HG03521 (cell line): ENCODE data around the gene ALAS1.

Experiments used
- ATAC-seq: cut with Tn5 transposase; IDR thresholded peaks from one replicate; pipeline ENCODE4 v1.9.1; 2021; ENCODE audit warnings: mild to moderate bottlenecking, moderate library complexity; ENCODE audit not compliant: unreplicated experiment

ALAS1 gene

DNA sequence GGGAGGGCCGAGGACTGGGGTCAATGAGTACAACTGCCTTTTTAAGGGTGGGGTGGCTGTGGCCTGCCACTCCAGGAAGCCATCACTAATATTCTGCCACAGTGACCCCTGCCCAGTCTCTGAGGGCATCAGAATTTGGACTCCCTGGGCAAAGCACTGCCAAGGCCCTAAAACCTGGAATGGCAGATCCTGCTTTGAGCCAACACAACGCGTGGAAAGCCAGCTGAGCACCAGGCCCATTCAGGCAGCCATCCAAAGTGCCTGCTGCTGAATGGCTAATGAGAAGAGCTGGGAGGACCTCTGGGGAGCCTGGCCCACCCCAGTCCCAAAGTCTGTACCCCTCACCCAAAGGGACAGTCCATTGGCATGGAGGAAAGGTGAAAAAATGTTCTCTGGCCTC lies 36.0 kb downstream of the ALAS1 start:
- no peak for ATAC-seq

DNA sequence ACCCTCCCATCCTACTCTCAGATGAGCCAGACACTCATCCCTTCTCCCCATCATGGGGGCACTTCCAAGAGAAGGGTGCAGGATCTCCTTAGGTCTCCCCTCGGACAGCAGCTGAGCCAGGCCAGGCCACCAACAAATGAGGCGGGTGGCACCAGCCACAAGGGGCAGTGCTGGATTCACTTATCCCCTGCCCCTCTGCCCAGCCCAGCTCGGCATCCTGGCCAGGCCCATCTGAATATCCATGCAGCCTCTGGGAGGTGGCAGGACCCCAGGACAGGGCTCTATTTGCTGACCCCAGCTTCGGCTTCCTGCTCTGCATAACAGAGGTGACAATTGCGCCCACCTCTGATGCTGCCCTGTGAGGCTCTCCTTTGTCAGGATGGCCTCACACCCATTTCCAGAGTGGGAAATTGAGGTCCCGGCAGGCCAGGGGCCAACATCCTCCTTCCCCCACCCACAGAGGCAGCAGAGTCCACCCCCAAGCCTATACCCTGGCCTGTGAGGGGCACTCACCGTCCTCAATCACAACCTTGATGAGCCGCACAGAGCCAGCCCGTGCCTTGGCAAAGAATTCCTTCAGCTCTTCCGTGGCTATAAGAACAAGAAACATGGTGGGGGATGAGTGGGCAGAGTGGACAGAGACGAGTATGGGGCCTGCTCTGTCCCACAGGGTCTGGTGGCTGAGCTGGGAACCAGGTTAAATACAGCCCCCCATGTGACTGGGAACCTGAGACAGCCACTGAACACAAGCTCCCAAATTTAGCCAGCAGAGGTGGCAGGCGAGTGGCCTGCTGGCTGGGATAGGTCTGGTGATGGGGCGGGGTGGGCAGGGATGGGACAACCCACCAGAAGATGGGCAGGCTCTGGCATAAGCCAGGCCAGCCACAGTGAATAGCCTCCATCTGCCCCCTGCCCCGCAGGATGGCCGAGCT lies 36.8 kb downstream of the ALAS1 start:
- no peak for ATAC-seq

DNA sequence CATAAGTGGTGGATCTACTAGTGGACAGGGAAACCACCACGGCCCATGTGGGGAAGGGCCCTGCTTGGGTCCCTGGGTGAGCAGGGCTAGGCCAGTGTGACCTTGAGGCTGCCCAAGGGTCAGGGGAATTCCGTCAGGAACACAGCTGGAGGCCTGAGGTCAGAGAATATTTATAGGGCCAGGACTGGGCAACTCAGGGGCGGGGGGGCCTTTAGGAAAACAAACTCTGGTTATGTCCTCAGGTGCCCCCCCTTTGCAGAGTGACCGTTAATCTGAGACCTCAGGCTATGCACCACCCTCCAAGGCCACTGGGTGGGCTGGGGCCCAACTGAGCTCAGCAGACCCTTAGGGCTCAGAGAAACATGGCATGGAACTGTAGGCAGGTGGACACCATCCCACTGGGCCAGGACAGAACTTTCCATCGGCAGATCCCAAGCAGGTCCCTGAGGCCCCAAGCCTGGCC lies 38.5 kb downstream of the ALAS1 start:
- no peak for ATAC-seq

DNA sequence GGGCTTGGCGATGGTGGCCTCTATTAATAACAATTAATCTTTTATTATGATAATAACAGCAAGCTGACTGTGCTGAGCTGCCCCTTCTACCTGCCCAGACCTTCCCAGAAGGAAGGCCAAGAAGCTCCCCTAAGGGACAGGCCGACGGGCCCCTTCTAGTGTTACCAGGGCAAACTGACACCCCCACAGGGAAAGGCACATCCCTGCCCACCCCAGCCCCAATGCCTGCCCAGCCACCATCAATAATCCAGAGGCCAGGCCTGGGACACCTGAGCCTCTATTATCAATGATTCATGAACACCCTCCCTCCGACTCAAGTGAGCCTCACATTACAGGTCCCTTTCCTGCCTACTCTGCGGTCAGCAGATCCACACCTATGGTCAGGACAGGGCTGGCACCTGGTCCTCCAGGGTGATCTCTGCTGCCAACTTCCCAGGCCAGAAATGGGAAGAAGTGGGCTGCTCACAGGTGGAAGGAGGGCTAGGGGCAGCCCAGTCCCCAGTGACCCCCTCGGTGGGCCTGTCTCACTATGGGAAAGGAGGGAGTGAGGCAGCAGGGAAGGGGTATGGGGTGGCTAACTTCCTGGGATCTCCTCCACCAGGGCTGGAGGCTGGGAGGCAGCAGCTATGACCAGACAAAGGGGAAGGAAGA lies 39.2 kb downstream of the ALAS1 start:
- ATAC-seq: no peak

DNA sequence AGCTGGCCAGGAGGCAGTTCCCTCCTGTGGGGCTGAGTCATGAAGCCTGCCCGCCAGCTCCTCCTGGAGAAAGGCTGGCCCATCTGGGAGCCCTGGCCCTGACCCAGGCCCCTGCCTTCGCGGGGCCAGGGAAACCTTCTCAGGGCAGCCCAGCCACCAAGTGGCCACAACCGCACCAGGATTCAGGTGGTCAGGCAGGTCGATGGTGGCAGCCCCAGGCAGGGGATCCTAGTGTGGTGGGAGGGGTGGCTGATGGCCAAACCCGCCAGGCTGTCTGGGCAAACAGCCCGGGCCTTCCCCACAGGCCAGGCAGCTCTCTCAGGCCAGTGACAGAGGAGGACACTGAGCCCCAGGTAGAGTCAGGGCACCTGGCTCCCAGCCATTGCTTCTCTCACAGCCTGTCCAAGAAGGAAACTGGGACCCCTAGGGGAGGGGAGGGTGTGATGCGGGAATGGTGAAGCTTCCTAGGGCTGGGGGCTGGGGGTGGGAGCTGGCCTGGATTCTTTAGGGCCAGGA lies 39.8 kb downstream of the ALAS1 start:
- ATAC-seq: no peak

DNA sequence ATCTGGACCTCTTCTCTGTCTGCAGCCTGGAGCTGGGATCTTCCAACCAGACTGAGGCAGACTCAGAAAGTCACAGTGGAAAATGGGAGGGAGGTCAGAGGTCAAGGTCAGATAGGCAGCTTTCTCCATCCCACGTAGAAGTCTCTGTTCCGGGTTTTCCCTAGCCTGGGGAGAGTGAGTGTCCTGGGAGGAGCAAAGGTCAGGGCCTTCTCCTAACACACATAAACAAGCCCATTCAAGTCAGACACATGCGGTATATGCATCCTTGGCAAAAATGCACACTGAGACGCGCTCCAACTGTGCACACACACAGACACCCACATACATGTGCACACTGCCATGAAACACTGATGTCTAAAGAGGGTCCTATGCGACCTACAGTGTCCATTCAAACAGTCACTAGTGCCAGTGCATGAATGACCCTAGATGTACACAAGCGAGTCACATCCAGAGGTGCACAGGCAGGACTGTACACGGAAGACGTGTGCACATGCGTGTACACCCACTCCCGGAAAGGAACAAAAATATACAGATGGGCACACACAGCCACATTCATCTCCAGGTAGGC lies 40.3 kb downstream of the ALAS1 start:
- ATAC-seq: no peak

DNA sequence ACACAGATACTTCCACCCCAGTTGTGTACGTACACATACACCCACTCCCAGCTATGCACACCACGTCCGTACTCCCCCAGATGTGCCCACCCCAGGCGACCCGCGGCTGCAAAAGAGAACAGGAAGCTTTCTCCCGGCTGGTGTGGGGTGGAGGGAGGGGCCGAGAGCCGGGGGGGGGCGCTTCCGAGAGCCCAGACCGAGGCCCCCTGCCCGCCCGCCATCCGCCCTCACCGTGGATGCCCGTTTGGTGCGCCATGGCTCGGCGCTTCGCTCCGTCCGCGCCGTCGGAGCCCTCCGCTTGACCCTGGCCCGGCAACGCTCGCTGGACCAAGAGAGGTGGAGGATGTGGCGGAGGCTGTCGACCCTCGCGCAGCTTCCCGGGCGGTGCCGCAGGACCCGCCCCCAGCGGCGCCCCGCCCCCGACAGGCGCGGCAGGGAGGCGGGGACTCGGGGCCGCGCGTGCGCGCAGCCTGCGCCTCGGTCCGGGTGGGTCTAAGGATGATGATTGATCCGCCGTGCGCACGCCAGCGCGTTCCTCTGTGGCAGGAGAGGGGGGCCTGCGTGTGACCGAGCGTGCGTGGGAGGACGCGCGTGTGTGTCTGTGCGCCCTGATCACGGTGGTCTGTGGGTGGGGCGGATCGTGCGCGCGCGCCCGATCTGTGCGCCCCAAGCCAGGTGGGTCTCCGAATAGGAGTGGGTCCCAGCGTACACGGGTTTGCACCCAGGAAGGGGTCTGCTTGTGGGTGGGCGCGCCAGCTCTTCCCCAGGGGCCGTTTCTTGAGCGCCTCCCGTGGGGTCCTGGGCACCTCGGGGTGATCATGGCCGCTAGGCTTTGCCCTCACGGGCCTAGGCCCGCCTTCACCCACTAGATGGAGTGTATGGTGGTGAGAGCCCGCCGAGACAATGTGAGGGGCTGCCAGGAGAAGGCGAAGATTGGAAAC lies 41.1 kb downstream of the ALAS1 start, which contains the start of gene TWF2:
TSS of gene TWF2 (minus strand) at position 398 of the 941 bp plus-strand sequence. CDS start at position 256, 142 bp downstream.
- ATAC-seq: peak; percentile 82

DNA sequence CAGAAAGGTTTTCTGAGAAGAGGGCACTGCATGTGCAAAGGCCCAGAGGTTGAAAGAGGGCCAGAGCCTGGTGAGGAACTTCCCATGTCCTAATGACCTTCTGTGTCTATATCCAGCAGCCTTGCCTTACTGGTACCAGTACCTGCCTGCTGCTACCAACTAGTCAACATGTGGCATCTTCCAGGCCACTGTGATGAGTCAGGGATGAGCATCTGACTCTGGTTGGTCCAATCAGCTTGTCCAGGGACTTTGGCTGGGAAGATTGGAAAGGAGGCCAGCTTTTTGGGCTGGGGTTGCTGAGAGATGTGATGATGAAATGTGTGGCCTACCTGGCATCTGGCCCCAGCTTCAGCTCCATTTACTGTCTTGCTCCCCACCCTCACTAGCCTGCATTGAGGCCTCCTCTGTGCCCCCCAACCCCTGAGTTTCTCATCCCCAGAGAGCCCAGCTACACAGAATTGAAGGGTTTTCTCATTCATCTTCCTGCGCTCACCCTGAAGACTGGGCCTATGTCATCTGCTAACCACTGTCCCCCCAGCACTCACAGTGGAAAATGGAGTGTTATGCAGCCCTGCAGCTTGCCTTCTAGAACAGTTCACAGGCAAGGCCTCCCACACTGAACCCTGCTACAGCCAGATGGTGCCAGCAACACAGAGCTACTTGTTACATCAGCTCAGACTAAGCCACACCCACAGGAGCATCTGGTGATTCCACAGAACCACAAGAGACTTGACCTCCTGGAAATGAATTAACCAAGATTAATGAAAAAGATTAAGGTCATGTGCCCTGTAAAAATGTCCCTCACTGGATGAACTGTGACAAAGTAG lies 42.3 kb downstream of the ALAS1 start:
- ATAC-seq: no peak

DNA sequence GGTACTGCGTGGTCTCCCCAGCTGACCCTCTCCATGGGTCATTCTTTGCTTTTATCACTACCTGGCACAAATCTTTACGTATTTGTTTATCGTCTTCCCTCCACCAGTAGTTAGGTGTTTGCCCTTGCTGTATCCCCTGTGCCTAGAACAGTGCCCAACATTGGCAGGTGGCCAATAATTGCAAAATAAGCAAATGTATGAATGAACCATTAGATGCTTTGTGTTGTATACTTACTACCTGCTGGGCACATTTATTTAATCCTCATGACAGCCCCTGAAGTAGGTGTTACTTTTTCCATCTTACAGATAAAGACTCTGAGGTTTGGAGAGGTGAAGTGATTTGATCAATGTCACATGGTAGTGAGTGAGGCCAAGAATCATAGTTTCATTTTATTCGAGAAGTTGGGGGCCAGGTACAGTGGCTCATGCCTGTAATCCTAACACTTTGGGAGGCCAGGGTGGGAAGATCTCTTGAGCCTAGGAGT lies 43.0 kb downstream of the ALAS1 start:
- ATAC-seq: no peak

DNA sequence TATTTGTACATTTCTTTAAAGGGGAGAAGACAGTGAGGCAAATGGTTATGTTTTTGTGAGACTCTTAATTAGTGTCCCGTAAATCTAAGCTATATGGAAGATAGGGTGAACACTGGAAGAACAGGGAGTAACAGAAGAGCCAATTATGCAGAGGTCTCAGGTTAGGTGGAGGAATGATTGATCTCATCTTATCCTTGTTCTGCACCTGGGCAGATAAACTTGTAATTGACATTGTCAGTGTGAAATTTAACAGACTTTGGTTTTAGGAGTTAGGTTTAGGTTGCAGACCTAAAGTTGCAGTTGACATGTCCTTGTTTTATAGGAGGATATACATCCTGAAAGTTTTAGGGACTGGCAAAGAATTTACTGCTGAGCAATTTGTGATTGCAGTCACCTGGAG lies 44.1 kb downstream of the ALAS1 start:
- no peak for ATAC-seq

DNA sequence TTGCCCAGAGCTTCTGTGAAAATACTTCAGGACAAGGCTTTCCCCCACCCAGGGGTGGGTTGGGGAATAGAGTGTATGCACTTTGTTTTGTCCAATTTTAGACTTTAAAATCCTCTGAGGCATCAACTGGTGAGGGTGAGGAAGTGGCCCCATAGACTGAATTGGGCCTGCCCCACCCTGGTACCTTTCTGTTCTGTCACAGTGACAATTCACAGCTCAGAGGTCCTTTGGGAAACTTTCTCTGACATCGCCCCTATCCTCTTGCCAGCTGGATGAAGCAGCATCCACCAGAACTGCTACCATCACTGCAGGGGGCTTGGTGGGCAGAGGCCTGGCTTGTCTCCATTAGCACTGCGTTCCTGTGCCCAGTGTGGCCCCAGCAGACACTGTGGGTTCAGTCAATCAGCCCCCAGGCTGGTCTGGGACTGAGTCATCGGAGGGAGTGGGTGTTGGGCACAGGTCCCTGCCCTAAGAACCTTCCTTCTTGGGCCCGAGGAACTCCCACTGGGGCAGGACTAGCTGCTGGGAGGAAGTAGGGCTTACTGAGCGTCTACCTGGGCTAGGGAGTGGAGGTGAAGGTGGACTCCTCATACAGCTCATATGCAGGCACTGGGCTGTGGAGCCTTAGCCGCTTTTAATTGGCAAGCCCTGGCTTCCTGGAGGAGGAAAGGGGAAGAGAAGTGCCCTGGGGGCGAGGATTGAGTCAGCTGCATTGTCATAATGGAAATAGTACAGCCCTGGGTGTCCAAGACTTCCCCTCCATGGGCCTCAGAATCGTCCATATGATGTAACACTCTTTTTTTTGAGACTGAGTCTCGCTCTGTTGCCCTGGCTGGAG lies 46.0 kb downstream of the ALAS1 start:
- ATAC-seq: no peak

DNA sequence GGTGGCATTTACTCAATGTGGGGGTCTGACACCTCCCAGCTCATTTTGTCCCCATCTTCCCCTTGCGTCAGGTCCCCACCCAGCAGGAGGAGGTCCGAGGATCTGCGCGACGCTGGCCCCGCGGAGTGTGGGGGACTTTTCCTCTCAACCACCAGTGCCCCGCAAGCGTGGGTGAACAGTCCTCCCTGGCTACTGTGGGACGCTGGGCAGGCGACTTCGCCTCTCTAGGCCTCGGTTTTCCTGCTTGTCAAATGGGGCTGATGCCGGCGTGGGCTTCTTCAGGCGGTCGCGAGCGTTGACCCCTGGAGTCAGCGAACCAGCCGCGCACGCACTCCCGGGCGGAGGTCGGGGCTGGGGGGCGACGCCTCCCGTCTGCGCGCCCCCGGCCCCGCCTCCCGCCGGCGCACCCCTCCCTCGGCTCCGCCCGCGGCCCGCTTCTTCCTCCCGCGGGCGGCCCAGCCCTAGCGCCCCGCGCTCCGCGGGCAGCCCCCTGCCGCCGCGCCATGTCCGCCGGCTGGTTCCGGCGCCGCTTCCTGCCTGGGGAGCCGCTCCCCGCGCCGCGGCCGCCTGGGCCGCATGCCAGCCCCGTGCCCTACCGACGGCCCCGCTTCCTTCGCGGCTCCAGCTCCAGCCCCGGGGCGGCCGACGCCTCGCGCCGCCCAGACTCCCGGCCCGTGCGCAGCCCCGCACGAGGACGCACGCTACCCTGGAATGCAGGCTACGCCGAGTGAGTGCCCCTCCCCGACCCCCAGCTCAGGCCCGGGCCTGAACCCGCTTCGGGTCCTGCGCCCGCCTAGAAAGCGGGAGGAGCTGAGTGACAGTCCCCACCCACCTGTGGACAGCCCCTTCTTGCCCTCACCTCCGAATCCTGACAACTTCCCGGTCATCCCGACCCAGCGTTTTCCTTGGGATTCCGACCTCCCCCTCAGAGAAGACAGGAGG lies 47.6 kb downstream of the ALAS1 start, which contains the start of gene PPM1M:
TSS of gene PPM1M (plus strand) at position 438 of the 942 bp plus-strand sequence. CDS start at position 504, 66 bp downstream.
- no peak for ATAC-seq

DNA sequence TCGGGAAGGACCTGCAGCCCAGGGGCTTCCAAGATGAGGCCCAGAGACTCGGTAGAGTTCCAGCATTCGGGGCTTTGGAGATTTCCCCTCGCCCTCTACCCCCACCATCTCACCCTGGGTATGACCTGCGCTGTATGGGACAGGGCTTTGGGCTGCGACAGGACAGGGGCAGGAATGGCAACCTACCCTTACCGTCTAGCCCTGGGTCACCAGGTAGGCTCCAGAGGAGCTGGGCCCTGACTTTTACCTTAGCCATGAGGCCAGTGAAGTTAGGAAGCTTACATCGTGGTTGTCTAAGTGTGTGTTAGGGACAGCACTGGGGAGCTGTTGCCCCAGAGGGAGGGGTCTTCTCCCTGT lies 48.3 kb downstream of the ALAS1 start:
- ATAC-seq: no peak

DNA sequence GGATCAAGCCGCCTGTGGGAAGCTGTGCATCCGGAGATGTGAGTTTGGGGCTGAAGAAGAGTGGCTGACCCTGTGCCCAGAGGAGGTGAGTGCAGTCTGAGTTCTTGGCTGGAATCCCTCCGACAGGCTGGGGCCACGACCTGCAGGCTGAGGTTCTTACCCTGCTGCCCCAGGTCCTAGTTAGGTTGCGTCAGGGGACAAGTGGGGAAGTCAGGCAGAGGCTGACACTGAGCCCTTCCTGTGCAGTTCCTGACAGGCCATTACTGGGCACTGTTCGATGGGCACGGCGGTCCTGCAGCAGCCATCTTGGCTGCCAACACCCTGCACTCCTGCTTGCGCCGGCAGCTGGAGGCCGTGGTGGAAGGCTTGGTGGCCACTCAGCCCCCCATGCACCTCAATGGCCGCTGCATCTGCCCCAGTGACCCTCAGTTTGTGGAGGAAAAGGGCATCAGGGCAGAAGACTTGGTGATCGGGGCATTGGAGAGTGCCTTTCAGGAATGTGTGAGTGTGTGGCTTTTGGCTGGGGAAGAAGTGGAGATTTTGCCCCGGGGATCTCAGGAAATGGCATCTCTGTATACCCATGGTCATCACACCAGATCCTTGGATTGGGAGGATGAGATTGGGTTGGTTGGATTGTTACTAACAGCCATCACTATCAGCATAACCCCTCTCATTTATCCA lies 48.9 kb downstream of the ALAS1 start:
- no peak for ATAC-seq

DNA sequence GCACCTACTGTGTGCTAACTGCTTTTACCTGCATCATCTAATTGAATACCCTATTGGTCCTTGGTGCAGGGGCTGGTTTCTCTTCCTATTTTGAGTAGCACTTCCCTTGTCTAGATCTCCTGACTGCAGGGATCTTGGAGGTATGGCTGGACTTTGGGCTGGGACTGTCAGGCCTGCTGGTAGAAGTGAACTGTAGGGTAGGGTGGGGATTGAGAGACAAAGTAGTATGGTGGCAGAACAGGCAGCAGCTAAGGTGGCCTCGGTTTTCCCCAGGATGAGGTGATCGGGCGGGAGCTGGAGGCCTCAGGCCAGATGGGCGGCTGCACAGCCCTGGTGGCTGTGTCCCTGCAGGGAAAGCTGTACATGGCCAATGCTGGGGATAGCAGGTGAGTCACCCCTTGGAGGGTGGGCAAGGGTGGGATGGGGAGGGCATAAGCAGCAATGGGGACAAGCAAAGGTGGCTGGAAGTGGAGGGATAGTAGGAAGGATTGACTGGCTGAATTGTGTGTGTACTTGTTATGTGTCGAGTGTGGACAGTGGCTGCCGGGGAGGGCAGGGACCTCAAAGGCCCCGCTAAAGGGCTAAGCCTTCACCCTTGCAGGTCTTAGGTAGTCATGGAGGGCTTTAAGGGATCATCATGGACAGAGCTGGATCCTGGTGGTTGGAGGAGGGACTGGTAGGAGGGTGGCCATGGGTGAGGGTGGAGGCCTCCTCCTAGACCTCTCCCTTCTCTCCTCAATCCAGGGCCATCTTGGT lies 49.6 kb downstream of the ALAS1 start:
- no peak for ATAC-seq

DNA sequence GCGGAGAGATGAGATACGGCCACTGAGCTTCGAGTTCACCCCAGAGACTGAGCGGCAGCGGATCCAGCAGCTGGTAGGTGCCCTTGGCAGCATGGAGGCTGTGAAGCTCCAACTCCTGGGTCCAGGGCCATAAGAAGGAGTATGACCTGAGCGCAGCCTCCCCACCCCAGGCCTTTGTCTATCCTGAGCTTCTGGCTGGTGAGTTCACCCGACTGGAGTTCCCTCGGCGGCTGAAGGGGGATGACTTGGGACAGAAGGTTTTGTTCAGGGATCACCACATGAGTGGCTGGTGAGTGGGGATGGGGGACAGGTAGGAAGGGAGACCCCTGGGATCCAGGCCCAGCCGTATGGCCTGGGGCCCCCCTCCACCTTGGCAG lies 50.2 kb downstream of the ALAS1 start:
- ATAC-seq: no peak
